ENCODE data around the gene BCL11B.

BCL11B gene

DNA sequence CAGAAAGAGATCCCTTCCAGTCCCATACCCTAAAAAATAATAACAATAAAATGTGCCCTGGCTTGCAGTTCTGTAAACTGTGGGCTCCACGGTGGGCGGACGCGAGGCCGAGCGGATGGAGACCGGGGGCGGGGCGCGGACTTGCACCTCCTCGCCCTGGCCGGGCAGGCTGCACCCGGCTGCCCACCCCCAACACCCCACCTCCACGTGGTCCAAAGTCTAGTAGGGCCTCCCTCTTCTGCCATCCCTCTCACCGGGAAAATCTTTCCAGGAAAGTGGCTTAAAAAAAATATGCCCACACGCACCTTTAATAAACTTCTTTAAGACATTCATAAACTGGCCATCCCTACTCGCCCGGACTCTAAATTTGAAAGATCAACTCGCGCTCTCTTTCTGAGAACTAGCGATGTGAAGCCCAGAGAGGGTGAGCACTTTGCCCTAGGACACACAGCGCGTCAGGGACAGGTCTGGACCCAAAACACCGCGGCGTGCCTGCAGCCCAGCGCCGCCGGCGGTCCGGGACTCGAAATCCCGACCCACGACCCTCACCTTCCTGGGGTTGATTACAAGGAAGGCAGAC, 1.9 kb upstream of the BCL11B start:
- H3K9me3 ChIP-seq (ENCODE audit: low read length), result no peaks in the 10 kb centered on the region
- H2AFZ ChIP-seq (ENCODE audit: low read length), result no peak overlapping the region
- H4K20me1 ChIP-seq (ENCODE audit: insufficient read depth, low read length), result no peaks in the 10 kb centered on the region
- no peaks in the 10 kb centered on the region for H3K27me3 ChIP-seq (ENCODE audit: insufficient read depth, low read length)
- no peak overlapping the region for H3K4me2 ChIP-seq (ENCODE audit: low read length)
- H3K79me2 ChIP-seq (ENCODE audit: insufficient read depth, low read length), result no peaks in the 10 kb centered on the region
- no peaks in the 10 kb centered on the region for H3K9me2 ChIP-seq (ENCODE audit: low read depth, low read length)
- no peaks in the 10 kb centered on the region for H3K4me1 ChIP-seq (ENCODE audit: insufficient read depth, low read length, severe bottlenecking)
- H3K9ac ChIP-seq (ENCODE audit: low read length), result no peak overlapping the region
- H3K4me3 ChIP-seq (ENCODE audit: low read depth, low read length, poor library complexity, severe bottlenecking), result no peak overlapping the region
- no peak for TF ChIP-seq EZH2 (IDR thresholded peaks at IDR 0.05; ENCODE audit: borderline replicate concordance, low read length)
- TF ChIP-seq, protein P1, sequence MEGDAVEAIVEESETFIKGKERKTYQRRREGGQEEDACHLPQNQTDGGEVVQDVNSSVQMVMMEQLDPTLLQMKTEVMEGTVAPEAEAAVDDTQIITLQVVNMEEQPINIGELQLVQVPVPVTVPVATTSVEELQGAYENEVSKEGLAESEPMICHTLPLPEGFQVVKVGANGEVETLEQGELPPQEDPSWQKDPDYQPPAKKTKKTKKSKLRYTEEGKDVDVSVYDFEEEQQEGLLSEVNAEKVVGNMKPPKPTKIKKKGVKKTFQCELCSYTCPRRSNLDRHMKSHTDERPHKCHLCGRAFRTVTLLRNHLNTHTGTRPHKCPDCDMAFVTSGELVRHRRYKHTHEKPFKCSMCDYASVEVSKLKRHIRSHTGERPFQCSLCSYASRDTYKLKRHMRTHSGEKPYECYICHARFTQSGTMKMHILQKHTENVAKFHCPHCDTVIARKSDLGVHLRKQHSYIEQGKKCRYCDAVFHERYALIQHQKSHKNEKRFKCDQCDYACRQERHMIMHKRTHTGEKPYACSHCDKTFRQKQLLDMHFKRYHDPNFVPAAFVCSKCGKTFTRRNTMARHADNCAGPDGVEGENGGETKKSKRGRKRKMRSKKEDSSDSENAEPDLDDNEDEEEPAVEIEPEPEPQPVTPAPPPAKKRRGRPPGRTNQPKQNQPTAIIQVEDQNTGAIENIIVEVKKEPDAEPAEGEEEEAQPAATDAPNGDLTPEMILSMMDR (IDR thresholded peaks at IDR 0.05; ENCODE audit: low read length), result no peak
- H3F3A ChIP-seq (ENCODE audit: insufficient read depth, low read length), result no peaks in the 10 kb centered on the region
- no peaks in the 10 kb centered on the region for H3K36me3 ChIP-seq (ENCODE audit: insufficient read depth, low read length)
- H3K27ac ChIP-seq (ENCODE audit: low read depth, low read length, poor library complexity, severe bottlenecking), result no peak overlapping the region

DNA sequence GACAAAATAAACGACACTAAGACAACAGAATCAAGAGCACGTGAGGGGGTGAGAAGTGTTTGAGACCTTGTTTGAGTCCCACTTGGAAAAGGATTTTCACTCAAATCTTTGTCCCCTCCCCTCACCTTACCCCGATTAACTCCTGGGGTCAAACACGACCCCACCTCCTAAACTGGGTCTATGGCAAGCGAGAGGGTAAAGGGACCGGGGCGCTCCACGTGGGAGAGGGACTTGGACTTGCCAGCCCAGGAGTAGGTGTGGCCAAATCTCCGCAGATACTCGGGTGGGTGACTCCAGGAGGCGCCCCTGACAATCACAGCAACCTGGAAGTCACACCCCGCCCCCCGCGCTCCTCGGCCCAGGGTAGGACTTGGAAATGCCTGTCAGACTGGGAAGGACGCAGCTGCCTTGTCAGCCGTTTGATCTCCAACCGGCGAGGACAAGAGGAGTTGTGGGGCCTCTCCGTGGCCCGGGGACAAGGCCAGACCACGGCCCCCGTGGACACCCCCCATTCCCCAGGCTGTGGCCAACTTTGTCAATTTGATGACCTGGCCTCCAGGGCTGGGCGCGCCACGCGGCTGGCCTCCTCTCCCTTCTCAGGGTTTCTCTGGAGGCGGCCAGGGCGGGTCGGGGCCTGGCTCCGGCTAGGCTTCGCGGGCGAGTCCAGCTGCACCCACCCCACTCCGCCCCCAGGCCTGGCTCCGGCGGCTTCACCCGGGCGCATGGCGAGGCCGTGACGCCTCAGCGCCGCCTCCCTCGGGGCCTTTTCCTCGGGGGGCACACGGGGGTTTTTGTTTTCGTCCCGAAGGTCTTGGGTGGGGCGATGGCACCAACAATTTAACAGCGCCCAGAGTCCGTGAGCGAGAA, 1.1 kb upstream of the BCL11B start:
- Histone ChIP-seq H3K27me3 (ENCODE audit: insufficient read depth, low read length) (no peaks in the 10 kb centered on the region), H3K79me2 (ENCODE audit: insufficient read depth, low read length) (no peaks in the 10 kb centered on the region), H2AFZ (ENCODE audit: low read length) (no peak overlapping the region), H3F3A (ENCODE audit: insufficient read depth, low read length) (no peaks in the 10 kb centered on the region), H3K9me2 (ENCODE audit: low read depth, low read length) (no peaks in the 10 kb centered on the region), H3K9me3 (ENCODE audit: low read length) (no peaks in the 10 kb centered on the region), H3K4me1 (ENCODE audit: insufficient read depth, low read length, severe bottlenecking) (no peaks in the 10 kb centered on the region), H3K4me3 (ENCODE audit: low read depth, low read length, poor library complexity, severe bottlenecking) (no peak overlapping the region), H4K20me1 (ENCODE audit: insufficient read depth, low read length) (no peaks in the 10 kb centered on the region), H3K36me3 (ENCODE audit: insufficient read depth, low read length) (no peaks in the 10 kb centered on the region), H3K9ac (ENCODE audit: low read length) (no peak overlapping the region), H3K27ac (ENCODE audit: low read depth, low read length, poor library complexity, severe bottlenecking) (no peak overlapping the region), H3K4me2 (ENCODE audit: low read length) (no peak overlapping the region)
- TF ChIP-seq, protein P1 (IDR thresholded peaks at IDR 0.05; ENCODE audit: low read length), result no peak
- TF ChIP-seq EZH2 (IDR thresholded peaks at IDR 0.05; ENCODE audit: borderline replicate concordance, low read length), result no peak

DNA sequence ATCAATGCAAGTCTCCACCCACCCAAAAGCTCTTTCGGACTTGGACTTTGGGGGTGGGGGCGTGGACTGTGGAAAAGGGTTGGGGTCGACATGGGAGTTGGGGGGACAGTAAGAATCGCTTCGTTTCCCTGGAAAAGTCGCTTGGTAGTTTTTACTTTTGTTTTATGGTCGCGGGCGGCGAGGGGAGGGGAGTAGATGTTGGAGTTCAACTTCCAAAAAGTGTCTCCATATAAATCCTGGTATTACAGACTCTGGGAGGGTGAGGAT, 568 bp upstream of the BCL11B start:
- TF ChIP-seq, protein P1 (IDR thresholded peaks at IDR 0.05; ENCODE audit: low read length), result no peak
- no peak for TF ChIP-seq EZH2 (IDR thresholded peaks at IDR 0.05; ENCODE audit: borderline replicate concordance, low read length)
- Histone ChIP-seq H3K4me1 (ENCODE audit: insufficient read depth, low read length, severe bottlenecking) (no peaks in the 10 kb centered on the region), H3K9me3 (ENCODE audit: low read length) (no peaks in the 10 kb centered on the region), H2AFZ (ENCODE audit: low read length) (no peak overlapping the region), H3K4me3 (ENCODE audit: low read depth, low read length, poor library complexity, severe bottlenecking) (no peak overlapping the region), H4K20me1 (ENCODE audit: insufficient read depth, low read length) (no peaks in the 10 kb centered on the region), H3K4me2 (ENCODE audit: low read length) (no peak overlapping the region), H3K9me2 (ENCODE audit: low read depth, low read length) (no peaks in the 10 kb centered on the region), H3K9ac (ENCODE audit: low read length) (no peak overlapping the region), H3K27me3 (ENCODE audit: insufficient read depth, low read length) (no peaks in the 10 kb centered on the region), H3K79me2 (ENCODE audit: insufficient read depth, low read length) (no peaks in the 10 kb centered on the region), H3F3A (ENCODE audit: insufficient read depth, low read length) (no peaks in the 10 kb centered on the region), H3K36me3 (ENCODE audit: insufficient read depth, low read length) (no peaks in the 10 kb centered on the region), H3K27ac (ENCODE audit: low read depth, low read length, poor library complexity, severe bottlenecking) (no peak overlapping the region)
